GM19043 (cell line): ENCODE measurements around the gene GALNT18.

Experiments
- ATAC-seq: cut with Tn5 transposase; IDR thresholded peaks from one replicate; pipeline ENCODE4 v1.9.1; 2021; ENCODE audit warnings: low read depth; ENCODE audit not compliant: unreplicated experiment

The GALNT18 gene

DNA sequence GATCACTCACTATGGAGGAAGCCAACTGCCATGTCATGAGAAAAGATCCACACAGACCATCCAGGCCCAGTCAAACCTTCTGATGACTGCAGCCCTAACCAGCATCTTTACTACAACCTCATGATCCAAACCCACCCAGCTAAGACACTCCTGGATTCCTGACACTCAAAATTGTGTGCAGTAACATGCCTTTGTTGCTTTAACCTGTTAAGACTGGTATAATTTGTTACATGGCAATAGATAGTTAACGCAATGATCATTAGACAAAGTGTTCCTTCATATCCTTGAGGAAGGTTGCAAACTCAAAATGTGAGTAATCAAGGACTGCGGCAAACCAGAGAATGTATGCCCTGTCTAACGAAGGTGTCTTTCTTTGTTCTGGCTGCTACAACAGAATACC, 221.7 kb downstream of the GALNT18 start:
- no peak for ATAC-seq

DNA sequence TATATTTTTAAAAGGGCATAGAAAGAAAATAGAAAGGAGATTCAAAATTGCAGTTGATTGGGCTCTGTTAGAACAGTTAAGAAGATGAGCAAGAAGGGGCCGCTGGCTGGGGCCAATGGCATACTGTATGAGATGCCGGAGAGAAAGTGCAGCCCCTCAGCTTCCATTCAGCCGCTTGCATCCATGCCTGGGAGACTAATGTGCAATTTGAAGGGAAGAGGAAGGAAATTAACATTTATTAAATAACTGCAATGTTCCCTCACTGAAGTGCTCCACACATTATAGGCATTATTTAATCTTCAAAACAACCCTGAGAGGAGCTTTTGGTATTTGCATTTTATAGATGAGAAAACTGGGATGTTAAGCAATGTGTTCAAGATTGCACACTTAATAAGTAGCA, 224.0 kb downstream of the GALNT18 start:
- no peak for ATAC-seq

DNA sequence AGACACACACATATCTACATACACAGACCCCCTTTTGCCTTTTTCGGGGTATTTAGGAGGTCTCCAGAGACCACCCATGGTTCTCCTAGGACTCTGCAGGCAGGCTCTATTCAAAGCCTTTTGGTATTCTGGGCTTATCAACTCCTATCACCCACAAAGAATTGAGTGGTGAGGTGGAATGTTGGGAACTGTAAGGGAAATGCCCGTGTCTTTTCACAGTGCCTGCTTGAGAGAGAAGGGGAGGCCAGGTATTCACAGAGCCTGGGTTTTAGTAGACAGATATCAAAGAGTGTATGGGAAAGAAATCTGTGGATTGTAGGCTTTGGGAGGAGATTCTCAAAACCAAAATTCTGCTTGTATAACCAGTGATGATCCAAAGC, 224.8 kb downstream of the GALNT18 start:
- ATAC-seq, result no peak

DNA sequence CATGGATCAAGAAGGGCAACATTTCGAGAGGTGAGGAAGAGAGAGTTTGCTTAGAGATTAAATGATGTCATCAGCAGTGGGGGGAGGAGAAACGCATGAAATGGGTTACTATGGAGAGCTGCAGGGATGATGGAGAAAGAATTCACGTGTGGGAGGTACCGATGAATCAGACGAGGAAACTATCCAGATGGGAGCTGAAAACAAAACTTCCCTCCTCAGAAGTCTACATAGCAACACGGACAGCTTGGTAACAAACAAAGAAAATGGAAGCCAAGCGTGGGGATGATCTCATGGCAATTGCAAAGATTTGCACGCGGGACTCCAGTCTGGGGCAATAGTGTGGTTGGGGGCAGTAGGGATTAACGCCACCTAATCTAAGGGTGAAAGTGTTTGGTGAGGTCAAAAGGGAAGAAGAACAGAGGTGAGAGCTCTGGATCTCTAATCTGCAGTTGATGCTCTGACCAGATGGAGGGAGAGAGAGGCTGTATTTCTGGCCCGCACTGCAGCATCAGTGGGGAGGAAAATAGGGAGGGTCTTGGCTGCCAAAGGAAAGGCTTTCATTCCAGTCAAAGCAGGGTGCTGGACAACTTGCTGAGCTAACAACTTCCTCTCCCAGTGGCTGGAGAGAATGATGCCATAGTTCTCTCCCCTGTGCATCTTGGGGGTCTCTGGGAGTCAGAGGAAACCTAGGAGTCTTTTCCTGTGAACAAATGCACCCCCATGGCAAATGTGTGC, 225.3 kb downstream of the GALNT18 start:
- no peak for ATAC-seq

- no peak for ATAC-seq
Observed at GRCh38 chr11:11395126-11395525, 226.7 kb downstream of the GALNT18 start.

- no peak for ATAC-seq
Observed at GRCh38 chr11:11394241-11394640, 227.6 kb downstream of the GALNT18 start.

GRCh38 chr11:11391796-11392463, 229.9 kb downstream of the GALNT18 start:
- ATAC-seq, result no peak

DNA sequence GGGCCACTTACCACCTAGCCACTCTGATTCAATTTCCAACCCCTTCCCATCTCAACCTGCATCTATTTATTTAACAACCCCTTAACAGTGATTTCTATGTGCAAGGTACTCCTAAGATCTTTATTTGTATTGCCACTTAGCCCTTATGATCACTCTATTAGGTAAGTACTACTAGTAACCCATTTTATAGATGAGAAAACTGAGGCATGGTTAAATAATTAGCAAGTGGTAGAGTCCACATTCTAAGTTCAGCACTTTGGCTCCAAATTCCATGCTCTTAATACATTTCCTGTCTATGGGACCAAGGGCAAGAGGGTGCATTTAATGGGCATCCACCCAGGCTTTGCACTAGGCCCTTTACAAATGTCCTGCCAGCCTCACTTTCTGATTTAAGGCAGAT, 230.6 kb downstream of the GALNT18 start:
- no peak for ATAC-seq

DNA sequence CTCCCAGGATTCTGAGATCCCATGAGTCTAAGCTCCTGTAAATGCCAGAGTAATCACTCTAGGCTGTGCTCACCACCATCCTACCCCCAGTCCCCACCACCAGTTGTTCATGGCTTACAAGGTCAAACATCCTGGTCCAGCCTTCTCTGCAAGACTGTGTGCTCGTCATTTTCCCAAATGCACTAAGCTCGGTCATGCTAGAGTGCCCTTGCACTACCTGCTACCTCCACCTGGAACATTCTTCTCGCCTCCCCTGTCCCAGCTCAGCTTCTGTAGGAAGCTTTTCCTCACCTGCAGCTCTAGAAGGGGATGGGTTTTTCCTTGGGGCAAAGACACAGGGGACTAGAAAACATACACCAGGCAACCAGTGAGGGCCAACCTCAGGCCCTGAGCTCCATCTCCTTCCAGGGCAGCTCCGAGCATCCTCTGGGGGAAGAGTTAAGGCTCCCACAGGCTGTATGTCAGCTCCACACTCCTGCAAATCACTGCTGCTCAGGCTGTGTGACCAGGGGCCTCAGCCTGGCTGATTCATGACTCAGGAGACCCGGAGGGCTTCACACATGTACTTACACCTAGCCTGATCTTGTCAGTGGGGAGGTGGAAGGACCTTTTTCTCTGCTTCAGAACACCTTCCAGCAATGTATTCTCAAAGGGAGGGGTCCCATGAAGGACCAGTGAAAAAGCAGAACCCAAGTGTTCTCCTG, 231.6 kb downstream of the GALNT18 start:
- no peak for ATAC-seq

DNA sequence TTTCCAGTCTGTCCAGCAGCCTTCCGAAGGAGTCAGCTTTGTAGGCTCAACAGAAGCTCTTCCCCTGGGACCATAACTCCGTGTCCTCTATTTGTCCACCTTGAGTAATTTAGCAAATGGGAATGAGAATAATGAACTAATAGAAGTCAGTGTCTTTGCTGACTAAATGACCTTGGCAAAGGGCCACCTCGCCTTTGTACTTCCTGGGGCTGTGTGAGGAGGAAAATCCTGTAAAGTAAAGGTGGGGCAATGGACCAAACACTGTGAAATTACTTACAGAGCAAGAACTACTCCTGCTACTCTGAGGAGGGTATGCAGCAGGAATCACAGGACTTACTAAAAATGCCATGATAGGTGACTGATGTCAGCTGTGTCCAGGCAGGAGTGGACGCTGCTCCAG, 232.6 kb downstream of the GALNT18 start:
- ATAC-seq, result no peak

DNA sequence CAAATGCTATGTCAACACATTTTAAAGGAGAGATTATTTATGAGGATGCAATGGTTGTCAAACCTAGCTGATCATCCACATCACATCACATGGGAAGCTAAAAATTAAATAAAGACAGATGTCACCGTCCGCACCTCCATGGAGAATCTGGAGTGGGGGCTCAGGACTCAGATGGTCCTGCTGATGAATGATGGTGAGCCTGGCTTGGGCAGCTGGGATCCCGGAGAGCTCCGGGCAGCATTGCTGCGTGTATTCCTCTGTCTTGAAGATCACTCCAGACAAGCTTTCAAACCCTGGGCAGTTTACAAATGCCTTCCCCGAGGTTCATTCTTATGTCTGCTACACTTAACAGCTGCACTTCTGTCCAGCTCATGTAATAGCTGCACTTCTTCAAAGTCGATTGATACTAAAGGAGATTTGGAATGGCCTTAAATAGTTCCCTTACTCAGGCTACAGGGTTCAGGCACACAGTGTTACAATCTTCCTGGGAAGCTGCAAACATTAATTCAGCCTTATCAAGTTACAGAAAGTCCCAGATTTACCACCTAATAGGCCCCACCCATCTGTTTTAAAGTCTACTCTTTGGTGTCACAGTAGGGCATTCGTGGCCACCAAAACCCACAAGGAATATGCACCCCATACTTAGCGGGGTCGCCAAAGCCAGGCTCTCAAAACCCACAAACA, 234.0 kb downstream of the GALNT18 start:
- ATAC-seq, result no peak

DNA sequence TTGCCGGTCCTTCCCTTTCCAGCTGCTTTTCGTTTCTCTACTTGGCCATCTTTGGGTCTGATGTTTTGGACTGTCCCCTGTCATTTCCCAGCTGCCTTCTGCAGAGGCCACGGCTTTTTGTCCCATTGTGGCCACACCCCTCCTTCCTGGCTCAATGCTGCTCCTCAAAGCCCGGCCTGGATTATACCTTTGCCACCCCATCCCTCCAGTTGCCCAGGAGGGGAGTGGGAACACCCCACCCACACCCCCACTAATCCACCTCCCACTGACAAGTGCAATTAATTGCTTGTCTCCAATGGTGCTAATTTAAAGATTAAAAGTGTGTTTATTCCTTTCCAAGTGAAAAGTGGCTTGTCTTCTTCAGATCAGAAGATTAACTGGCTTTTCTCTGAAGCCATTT, 234.6 kb downstream of the GALNT18 start:
- ATAC-seq, result no peak

DNA sequence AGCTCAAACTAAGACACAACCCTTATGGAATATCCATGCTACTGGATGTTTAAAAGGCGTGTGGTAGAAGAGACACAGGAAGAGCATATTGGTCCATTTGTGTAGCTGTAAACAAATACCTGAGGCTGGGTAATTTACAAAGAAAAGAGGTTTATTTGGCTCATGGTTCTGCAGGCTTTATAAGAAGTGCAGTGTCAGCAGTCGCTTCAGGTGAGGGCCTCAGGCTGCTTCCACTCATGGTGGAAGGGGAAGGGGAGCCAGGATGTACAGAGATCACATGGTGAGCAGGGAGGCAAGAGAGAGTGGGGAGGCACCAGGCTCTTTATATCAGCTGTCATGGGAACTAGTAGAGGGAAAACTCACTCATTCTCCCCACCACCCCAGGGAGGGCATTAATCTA, 237.0 kb downstream of the GALNT18 start:
- no peak for ATAC-seq

DNA sequence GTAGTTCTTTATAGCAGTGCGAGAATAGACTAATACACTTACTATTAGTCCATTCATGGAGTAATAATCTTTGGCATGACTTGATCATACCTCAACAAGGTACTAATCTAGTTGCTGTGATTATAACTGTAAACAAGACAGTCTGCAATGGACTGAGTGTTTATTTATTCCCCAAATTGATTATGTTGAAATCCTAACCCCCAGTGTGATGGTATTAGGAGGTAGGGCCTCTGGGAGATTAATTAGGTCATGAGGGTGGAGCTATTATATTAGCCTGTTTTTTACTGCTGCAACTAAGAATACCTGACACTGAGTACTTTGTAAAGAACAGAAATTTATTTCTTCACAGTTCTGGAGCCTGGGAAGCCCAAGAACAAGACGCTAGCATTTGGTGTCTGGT, 237.8 kb downstream of the GALNT18 start:
- ATAC-seq, result no peak

GRCh38 chr11:11382858-11383532, 238.8 kb downstream of the GALNT18 start:
- no peak for ATAC-seq

DNA sequence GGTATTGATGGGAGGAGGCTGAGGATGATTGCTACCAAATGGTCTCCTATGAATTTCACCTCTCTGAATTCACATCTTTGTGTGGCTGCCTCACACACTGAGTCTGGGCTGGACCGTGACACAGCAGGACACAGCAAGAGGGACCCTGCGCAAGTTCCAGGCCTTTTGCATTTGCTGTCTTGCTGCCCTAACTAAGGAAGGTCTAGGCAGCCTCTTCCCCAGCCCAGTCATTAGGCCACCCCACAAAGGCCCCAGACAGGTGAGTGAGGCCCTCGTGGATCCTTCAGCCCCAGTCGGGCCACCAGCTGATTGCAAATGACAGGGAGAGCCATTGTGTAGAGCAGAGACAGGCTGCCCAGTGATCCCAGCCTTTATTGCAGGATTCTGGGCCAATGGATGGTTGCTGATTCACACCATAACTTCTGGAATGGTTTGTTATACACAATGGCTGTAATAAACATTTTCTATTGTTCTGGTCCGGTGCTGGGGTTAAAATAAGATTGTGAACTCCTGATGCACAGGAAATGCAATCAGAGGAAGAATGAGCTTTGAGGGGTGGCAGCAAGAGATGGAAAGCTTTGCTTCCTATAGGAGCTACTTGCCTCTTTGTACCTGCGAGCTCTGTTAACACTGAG, 240.2 kb downstream of the GALNT18 start:
- no peak for ATAC-seq

DNA sequence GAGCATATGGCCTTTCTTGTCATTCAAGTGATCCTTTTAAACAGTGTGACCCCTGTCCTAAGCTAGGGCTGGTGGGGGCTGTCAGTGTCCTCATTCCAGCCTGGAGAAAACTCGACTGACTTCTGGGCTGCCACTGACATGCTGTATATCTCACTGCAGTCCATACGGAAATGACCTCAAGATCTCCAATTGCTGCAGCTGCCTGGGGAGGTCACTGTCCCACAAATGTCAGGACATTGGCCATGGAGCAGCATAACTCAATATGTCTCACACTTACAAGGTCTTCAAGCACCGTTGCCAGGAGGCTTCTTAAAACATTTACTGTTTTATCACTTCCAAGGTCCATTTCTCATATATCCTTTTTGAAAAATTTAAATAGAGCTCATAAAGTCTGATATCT, 240.9 kb downstream of the GALNT18 start:
- ATAC-seq, result no peak

DNA sequence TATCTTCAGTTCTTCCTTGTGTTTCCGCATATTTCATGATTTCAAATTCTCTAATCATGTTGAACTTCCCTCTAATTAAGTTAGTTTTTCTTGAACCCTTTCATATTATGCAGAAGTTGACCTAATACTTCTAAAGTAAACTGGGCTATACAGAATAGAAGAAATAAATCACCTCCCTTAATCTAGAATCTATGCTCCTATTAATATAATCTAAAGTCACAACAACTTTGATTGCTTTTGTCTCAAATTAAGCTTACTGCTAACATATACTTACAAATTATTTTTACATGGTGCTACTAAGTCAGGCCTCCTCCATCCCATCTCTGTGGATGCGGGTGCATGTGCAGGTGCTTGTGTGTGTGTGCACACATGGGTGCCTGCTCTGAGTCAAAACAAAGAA, 241.5 kb downstream of the GALNT18 start:
- no peak for ATAC-seq

DNA sequence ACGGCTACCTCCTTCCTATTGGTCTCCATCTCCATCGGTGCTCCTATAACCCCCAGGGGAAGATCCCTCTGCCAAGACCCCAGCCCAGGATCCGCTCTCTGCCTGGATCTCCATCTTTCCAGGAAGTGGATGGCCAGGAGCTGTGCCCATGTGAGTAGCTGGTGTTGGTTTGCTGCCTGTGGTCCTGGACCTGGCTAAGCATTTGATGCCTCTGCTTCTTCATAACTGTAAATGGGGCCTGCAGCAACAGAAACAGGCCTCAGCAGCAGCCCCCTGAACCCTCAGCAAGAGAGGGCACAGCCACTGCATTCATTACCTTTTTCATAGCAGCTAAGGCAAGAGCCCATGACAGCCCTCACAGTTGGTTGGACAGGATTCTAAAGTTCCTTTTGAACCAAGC, 242.1 kb downstream of the GALNT18 start:
- ATAC-seq, result no peak
